Activated T-helper 9 cell treated with anti-CD3 and anti-CD28 coated beads, Interleukin-2, amount 50 U/mL, for 16 hours (primary cell): ENCODE data around the gene UBAC1.
"Not testable (repeated sequence)": the region's sequence is repeated elsewhere in the genome, so short reads cannot be mapped to it uniquely, and the experiment has no call there.

Experiments
- DNase-seq: peaks from one replicate; pipeline ENCODE4 v3.0.0-alpha.2; 2020; ENCODE audit warnings: low read depth

The UBAC1 gene

GRCh38 chr9:135960411-135961276 lies 529 bp downstream of the UBAC1 start:
- no peak for DNase-seq

GRCh38 chr9:135959814-135960213 lies 1.4 kb downstream of the UBAC1 start:
- no peak for DNase-seq

DNA sequence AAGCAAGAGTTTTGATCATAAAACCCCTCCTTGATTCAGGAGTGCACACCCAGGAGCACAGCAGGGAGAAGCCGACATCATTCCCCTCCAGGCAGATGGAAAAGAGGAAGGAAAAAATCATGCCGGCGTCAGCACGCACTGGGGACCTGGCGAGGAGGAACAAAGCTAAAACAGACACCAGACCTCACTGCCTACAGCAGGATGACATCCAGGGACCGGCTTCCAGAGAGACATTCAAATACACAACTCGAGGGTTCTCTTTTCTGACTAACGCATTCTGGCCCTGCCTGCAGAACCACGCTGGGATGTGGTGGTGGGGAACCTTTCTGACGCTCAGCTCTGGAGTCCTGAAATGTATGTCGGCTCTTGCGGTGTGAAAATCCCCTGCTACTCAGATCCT lies 2.7 kb downstream of the UBAC1 start:
- DNase-seq: no peak

- no peak for DNase-seq
These were observed 3.7 kb downstream of the UBAC1 start for GRCh38 chr9:135957431-135957830.

DNA sequence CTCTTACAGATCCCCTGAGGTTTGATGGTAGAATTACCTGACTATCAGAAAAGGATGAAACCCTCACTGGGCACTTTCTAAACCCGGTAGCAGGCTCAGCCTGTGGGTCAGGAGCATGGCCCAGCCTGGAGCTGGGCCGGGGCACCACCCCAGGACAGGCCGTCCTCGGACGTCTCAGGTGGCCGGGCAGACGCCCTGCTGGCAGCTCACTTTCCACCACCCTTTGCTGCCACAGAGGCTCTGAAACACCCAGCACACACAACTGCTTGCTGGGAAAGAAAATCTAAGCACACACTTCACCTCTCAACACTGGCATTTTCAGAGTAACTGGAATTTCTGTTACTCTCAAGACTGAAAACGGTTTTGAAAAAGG lies 4.4 kb downstream of the UBAC1 start:
- DNase-seq: no peak

DNA sequence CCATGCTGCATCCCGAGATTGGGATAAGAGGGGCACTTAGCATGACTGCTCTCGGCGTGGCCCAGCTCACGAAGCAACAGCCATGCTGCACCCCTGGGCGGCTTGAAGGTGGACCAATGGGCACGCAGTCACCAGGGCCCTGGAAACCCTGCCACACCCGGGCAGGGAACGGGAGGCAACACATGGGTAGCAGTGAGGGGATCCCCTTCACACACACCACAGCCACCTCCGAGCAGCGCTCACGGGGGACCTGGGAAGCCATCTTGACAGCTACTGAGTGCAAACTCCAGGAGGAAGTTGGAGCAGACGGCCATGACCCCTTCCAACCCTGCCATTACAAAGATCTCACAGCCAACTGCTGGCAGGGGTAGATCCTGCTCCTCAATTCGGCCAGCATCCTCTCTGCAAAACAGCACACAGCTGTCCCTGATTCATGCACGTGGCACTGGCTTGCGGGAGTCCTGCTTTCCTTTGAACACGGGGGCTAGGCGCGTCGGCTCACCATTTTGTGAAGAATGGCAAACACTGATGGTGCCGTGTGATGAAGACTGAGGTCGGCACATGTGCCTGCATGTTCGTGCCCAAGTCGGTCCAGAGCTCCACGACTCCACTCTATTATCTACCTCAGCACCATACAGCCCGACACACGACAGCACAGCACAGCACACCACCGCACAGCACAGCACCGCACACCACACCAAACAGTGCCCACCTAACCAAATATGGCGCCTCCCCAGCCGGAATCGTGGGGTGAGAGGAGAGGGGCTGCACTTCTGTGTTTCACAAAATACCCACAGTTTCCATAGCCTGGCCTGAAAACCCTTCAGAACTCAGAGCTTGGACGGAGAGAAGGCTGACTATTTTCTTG lies 5.0 kb downstream of the UBAC1 start:
- no peak for DNase-seq

GRCh38 chr9:135952664-135953206 lies 8.4 kb downstream of the UBAC1 start:
- no peak for DNase-seq

DNA sequence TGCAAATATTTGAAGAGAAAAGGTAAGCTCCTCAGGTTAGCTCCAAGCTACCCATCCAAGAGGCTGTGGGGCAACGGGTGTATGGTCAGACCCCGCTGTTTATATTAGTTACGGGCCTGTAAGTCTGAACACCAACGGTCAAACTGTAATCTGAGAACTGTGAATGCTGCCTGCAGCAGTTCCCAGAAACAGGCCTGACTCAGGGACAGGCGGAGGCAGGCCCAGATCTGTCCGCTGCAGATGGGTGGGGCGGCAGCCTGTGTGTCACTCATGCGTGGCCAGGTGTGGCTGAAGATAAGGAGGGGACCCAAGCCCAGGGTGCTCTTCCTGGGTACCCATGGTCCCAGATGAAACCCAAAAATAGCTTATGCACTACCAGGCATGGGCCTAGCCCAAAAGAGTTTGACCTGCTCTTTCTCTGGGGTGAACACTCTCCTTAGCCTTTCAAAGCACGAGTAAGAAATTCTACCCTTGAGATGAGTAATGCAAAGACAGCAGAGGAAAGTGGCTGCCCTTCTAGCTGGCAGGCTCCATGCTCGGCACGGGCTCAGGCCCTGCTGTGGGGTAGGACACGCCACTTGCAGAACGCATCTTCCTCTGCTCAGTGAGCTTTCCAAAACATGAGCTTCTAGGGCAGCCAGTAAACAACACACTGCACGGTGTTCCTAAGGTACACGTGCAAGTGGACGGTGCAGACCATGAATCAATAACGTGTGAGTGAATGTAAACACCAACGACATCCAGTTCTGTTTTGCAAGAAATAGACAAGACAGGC lies 9.1 kb downstream of the UBAC1 start:
- DNase-seq: no peak

DNA sequence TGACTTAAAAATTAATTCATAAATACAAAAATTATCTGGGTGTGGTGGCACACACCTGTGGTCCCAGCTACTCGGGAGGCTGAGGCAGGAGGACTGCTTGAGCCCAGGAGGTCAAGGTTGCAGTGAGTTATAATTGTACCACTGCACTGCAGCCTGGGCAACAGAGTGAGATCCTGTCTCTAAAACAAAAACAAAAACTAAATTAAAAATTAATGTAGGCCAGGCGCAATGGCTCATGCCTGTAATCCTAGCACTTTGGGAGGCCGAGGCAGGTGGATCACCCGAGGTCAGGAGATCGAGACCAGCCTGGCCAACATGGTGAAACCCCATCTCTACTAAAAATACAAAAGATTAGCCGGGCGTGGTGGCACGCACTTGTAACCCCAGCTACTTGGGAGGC lies 9.9 kb downstream of the UBAC1 start:
- DNase-seq: not testable (repeated sequence)

- not testable (repeated sequence) for DNase-seq
These were observed 10.3 kb downstream of the UBAC1 start for GRCh38 chr9:135950841-135951240.

- DNase-seq: no peak
These were observed 11.0 kb downstream of the UBAC1 start for GRCh38 chr9:135950135-135950682.

DNA sequence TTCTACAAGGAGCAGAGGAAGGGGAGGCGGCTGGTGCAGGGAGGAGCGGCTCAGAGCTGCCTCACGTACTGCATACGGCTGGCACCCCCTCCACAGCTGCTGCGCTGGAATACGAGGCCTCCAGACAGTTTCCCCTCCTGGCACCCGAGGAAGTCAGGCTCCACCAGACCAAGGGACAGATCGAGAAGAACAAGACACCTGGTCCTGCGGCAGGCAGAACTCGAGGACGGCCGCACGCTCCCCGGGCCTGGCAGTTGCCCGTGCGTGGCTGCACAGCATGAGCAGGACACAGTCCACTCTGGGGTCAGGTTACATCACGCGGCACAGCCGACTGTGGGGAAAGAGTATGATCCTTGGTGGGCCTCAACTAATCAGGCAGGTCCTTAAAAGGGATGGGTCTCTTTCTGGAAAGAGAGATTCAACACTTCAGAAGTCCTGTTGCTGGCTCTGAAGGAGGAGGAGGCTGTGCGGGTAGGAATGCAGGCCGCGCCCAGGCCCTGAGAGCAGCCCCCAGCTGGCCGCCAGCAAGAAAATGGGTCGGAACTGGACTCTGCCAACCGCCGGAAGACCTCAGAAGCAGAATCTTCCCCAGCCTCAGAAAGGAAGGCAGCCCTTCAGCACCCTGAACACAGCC lies 11.6 kb downstream of the UBAC1 start:
- no peak for DNase-seq

DNA sequence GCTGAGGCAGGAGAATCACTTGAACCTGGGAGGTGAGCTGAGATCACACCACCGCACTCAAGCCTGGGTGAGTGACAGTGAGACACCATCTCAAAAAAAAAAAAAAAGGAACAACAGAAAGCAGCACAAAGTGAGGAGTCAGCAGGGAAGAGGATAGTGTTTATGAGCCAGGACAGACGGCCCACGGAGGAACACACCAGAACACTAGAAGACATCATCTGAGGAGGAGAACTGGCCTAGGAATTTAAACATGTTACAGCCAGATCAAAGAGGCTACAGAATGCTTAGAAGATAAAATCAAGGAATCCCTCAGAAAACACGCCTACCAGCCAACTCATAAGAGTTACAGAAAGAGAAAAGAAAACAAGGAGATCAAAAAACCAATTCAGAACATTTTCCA lies 12.2 kb downstream of the UBAC1 start:
- no peak for DNase-seq

- DNase-seq: no peak
These were observed 12.7 kb downstream of the UBAC1 start for GRCh38 chr9:135948446-135948845.

DNA sequence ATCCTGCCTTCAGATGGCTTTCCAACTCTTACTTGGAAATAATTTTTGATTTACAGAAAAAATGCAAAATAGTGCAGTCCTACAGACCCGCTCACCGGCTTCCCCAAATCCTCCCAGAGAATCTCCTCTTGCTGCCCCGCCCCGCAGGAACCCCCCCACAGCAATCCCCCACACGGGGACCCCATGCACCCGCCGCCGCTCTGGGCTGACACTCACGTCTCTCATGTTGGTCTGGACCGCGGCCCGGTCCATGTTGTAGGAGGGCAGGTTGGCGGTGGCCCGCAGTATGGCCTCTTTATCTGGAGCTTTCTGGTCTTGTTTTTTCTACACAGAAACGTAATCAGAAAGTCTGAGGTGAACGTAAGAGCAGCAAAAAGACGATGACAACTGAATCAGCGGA lies 13.6 kb downstream of the UBAC1 start:
- no peak for DNase-seq

- not testable (repeated sequence) for DNase-seq
These were observed 14.1 kb downstream of the UBAC1 start for GRCh38 chr9:135947105-135947504.

GRCh38 chr9:135946392-135946994 lies 14.7 kb downstream of the UBAC1 start:
- DNase-seq: no peak

GRCh38 chr9:135945969-135946368 lies 15.2 kb downstream of the UBAC1 start:
- DNase-seq: no peak

- DNase-seq: no peak
These were observed 16.5 kb downstream of the UBAC1 start for GRCh38 chr9:135944444-135945252.

DNA sequence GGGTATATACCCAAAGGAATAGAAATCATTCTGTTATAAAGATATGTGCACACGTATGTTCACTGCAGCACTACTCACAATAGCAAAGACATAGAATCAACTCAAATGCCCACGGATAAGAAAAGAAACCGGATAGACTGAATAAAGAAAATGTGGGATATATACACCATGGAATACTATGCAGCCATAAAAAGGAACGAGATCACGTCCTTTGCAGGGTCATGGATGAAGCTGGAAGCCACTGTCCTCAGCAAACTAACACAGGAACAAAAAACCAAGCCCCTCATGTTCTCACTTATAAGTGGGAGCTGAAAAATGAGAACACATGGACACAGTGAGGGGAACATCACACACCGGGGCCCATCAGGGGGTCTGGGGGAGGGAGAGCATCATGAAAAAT lies 17.6 kb downstream of the UBAC1 start:
- not testable (repeated sequence) for DNase-seq
